Suppressor macrophage treated with lipopolysaccharide for 1 hour (primary cell): ENCODE measurements around the gene PIK3IP1.
"Not testable (repeated sequence)": the region's sequence is repeated elsewhere in the genome, so short reads cannot be mapped to it uniquely, and the experiment has no call there.

ENCODE experiments used
- DNase-seq, 3 donors: peaks; one replicate each; pipeline ENCODE4 v3.0.0-alpha.2; 2020 to 2022

Gene PIK3IP1, protein sequence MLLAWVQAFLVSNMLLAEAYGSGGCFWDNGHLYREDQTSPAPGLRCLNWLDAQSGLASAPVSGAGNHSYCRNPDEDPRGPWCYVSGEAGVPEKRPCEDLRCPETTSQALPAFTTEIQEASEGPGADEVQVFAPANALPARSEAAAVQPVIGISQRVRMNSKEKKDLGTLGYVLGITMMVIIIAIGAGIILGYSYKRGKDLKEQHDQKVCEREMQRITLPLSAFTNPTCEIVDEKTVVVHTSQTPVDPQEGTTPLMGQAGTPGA

DNA sequence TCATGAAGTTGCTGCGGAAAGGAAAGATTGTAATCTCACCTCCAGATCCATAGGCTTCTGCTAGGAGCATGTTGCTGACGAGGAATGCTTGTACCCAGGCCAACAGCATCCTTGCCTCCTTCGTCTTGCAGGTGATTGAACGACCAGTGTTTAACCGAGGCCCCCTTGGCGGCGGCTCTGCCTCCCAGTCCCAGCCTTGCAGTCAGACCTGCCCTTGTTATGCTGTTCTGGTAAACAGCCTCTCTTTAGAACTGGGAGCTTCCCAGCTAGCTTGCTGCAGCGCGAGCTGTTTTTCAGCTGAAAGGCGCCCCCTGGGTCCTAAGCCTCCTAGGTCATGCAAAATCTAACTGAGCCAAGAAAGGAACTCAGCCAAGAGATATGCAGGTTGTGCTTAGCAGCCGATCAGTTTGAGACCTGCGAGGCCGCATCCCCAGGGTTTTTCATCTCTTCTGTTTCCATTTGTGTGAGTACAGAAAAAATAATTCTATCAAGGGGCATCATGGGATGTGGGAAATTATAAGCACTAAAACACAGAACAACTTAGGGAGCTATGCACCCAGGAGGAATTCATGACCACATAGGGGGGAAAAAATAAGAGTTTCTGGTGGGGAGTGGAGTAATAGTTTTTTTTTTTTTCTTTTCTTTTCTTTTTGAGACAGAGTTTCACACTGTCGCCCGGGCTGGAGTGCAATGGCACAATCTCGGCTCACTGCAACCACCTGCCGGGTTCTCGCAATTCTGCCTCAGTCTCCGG lies at the start of gene PIK3IP1:
TSS of gene PIK3IP1 (minus strand) at position 253 of the 754 bp plus-strand sequence. CDS start at position 109, 144 bp downstream.
- DNase-seq, result peak; percentile 80 to 90 (median 85)

DNA sequence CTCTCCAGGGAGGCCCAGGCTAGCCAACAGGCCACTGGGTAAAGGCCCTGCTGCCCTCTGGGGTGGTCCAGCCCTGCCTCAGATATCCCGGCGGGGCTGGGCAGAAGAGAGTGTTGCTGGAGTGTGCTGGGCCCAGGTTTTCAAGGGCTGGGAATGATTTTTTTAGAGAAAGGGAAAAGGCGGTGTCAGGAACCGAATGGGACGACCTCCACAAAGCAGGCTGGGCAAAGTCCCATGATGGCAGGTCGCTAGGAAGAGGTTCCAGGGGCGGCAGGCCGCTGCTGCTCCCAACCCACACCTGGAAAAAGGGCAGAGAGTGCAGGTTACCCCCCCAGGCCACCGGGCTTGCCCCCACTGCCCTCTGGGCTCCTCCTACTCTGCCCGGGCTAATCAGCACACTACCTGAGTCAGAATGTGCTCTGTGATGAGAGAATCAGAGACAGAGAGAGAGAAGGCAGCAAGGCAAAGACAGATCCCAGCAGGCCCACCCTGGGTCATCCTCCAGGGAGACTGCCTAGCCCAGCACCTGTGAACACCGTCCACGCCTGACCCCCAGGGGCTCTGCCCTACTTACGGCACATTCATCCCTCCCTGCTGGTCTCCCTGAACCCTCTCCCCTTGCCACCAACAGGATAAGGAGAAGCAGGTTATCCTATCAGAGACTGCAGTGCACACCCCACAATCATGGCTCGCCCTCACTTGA lies 49.2 kb upstream of the PIK3IP1 start:
- DNase-seq, result no peak

DNA sequence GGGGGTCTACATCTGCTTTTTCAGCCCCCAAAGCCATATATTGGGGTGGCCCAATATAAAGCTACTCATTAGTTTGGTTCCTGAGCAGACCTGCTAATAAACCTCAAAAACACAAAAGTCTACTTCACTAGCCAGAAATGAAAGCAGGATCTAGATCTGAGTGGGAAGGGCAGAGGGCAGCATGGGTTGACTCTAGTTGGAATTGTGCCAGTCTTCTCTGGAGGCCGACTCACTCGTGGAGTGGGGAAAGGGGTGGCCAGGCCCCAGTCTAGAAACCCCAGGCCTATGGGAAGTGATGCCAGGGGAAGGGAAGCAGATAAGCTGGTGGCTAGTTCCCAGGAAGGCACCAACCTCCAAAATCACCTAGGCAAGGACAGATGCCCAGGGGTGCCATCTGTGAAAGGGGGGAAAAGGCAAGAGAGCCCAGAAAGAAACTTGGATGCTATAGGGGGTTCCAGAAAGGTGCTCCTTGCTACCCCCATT lies 48.5 kb upstream of the PIK3IP1 start:
- DNase-seq, result peak in 1 of 3 donors; percentile 28

DNA sequence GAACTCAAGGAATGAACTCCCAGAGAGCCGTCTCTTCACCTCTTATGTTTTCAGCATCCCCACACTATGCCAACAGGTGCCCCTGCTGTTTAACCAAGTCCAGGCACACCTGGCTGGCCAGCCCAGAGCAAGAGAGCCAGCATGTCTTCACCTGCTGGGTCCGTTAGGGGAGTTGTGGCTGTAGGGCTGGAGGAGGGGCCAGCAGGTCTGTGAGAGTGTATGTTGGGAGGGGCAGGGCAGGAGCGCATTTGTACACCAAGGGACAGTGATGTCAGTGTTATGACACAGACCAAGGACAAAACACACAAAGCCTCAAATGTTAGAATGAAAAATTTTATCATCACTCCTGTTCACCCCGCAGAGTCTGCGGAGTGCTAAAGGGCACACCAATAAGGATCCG lies 48.1 kb upstream of the PIK3IP1 start:
- DNase-seq, result no peak

DNA sequence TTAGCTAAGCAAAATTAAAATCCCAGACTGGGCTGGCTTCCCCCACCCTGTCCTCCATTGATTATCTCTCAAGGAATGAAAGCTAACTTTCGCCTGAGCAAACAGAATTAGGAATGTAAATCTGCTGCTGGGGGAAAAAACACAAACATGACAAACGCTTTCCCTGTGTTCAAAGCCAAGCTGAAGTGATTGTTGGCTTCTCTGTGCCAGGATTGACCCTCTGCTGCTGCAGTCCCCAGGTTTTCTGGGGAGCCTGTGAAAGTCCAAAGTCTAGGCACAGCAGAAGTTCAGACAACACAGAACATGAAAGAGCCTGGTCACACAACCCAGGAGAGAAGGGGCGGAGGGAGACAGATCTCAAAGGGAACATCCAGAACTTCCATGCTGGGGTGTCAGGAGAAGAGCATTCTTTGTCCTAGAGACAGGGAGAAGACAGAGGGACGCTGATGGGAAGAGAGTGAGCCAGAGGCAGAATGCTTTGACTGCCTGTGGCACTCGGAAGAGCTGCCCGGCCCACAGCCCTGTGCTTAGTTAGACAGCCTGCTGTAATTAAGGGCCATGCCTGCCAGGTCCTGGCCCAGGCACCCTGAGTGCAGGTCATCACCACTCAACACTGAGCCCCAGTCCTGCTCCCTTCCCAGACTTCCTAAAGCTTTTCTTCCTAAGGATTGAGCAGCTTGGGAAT lies 47.0 kb upstream of the PIK3IP1 start:
- no peak for DNase-seq

DNA sequence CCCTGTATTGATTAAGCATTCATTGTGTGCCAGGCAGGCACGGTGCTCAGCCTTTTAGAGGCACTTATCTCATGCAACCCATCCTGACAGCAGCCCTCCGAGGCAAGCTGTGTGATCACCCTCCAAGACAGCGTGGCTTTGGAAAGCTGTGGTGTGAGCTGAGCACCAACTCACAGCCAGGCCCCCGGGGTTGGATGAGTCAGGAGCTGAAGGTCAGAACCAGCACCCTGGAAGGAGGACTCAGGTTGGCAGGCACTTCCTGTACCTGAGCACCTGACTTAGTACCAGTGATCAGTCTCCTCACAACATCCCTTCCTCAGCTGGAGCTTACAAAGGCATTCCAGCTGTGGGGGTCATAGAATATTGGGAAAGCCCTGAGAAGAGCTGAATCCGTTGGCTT lies 44.9 kb upstream of the PIK3IP1 start:
- DNase-seq, result no peak

DNA sequence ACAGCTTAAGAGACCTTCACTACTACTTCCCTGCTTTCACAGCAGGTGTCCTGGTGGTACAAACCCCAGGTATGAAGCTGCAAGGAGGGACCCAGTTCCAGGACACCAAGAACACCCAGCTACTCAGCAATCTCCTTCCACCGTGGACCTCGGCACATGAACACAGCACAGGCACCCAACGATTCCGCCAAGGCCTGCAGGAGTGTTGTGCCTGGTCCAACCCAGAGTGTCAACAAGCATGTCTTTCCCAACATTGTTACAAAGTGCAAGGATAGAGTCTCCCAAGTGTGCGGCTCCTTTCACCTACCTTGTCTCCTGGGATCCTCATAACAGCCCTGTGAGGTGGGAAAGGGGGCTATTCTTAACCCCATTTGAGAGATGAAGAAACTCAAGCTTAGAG lies 42.0 kb upstream of the PIK3IP1 start:
- DNase-seq, result no peak

DNA sequence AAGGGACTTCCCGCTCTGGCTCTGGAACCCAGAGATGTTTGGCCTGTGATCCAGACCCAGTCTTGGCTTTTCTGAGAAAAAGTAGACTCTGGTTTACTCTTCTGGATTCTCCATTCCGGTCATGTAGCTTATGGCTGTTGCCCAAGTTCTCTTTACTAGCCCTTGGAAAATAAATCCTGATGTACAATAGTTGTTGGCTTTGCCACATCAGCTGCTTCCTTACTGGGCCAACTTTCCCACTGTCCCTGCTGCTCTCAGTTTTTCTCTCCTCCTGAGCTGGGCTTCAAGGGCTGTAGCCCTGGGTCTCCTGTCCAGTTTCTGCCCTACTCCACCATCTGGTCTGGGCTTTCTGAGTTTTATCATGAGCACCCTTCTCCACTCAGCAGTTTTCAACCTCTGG lies 41.4 kb upstream of the PIK3IP1 start:
- DNase-seq, result no peak

DNA sequence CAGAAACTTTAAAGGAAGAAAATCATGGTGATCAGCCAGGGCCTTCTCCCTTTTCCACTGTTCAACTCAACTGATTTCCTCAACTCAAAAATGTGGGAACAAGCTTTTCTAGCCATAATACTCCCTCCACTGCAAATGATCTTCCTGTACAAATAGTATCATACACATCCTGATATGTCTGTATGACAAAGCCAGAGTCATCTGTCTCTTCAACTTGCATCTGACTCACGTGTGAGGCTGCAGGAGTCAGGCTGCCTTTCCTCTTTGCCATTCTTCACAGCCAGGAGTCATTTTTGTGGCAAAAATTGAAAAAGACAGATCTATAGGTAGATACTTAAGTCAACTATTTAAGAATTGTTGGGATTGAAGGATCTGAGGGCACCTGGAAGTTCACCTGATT lies 40.6 kb upstream of the PIK3IP1 start:
- no peak for DNase-seq

DNA sequence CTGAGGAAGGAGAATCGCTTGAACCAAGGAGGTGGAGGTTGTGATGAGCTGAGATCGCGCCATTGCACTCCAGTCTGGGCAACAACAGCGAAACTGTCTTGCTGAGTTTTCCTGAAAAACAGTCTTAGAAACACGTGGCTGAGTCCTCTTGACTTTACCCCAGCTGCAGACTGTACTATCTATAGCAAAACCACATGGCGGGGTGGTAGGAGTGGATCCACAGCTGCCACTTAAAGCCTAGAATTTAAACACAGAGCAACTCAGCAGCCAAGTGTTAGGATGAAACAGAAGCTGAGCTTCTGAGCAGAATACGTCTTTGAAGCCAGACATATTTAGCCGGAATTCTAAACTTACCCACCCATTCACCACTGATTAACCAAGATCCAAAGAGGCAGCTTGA lies 39.7 kb upstream of the PIK3IP1 start:
- DNase-seq, result no peak

DNA sequence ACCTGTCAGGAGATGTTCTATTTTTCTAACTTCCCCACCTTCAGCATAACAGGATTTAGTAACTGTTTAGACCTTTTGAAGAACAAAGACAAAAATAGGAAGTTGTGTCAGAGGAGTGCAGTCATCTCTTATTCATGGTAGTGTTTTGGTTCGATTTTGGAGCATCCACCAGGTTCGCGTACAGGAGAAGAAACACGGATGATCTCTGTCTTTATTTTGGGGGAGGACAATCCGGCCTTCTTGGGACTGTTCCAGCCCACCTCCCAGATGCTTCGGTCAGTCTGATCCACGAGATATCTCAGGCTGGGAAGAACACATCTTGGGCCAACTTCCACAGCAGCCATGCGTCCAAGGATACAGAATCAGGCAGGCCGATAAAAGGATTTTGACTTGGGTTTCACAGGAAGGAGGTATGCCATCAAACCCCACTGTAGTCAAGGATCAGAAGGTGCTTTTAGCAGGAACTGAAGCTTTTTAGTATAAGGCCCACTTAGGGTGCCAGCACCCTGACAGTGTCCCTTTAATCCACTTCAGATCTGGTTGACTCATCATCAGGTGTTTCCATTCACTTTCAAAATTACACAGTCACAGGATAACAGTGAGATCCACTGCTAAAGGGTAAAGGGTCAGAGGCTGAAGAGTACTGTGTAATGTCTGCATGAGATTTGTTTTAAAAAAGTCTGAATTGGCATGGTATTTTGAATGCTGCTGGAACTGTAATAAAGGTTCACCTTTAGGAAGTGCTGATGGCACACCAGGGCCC lies 37.3 kb upstream of the PIK3IP1 start:
- DNase-seq, result no peak

DNA sequence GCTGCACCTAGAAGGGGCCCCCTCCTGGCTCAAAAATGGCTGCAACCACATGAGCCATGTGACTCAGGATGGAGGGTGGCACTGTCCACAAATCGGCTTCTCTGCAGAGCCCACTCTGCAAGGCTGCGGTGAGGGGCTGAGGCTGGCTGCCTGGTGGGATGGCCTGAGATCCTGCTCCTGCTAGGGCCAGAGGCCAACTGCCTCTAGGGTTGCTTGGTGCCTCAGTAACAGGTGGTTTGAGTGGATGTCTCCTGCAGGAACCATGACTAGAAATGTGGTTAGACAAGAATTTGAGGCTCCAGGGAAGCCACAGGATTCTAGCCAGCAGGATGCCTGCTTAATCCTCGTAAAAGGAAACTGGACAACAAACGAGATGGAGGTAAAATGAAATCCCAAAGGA lies 36.7 kb upstream of the PIK3IP1 start:
- DNase-seq, result no peak

DNA sequence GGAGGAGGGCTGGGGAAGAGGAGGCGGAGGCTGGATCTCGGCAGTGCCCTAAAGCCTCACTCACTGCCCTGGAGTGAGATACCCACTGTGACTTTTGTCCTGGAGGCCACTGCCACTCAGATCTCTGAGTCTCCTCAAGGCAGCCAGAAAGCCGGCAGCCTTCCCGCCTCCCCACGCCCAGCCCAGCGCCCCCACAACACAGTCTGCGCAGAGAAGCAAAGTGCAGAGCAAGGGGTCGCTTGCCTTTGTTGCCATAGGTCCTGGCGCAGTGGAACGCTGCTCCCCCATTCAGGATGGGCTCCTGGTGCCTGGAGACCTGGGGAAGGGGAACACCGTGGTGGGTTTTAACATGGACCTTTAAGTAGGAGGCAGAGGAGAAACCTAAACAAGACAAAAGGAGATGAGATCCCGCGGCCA lies 36.3 kb upstream of the PIK3IP1 start:
- no peak for DNase-seq

DNA sequence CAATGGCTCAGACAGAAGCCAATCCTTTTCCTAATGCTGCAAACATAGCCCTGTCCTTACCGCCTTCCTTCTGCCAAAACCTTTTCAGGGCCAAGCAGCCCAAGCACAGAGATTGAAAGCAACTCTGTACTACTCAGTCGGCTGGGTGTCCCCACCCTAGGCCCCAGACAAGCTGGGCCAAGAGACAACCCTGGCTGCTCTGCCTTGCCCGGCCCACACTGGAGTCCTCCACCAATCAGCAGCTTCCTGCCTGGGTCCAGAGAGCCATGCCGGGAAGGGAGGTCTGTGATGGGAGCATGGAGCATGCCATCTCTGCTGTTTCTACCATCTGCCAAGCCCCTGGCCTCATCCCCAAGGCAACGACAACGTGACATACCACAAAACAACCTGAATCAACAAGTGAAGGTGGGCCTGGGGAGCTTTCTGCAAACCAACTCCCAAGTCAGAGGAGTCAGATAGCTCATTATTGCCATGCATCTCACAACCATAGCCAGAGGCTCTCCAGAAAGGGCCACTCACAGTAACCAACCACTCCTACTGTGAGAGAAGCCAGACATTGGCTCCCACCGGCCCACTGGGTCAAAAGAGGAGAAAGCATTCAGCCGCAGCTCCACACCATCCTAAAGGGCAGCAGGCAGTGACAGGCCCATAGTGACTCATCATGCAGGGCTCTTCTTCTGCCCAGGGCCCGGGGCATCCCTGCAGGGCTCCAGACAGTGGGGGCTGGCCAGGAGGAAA lies 35.7 kb upstream of the PIK3IP1 start:
- no peak for DNase-seq

DNA sequence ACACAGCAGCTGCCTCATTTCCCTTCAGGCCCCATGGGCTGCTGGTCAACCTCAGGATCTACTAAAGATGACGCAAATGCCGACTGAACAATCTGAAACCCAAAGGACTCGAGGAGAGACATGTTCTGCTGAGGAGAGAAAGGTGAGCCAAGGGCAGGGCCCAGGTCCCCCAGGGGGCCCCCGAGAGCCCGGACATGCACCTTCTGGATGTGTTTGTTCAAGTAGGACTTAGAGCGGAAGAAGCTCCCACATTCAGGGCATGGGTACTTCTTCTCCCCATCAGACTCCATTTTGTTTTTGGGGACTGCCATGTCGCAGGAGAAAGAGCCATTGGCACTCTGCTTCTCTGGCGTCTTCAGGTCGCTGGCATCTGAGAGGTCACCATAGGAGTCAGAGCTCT lies 34.6 kb upstream of the PIK3IP1 start:
- no peak for DNase-seq

DNA sequence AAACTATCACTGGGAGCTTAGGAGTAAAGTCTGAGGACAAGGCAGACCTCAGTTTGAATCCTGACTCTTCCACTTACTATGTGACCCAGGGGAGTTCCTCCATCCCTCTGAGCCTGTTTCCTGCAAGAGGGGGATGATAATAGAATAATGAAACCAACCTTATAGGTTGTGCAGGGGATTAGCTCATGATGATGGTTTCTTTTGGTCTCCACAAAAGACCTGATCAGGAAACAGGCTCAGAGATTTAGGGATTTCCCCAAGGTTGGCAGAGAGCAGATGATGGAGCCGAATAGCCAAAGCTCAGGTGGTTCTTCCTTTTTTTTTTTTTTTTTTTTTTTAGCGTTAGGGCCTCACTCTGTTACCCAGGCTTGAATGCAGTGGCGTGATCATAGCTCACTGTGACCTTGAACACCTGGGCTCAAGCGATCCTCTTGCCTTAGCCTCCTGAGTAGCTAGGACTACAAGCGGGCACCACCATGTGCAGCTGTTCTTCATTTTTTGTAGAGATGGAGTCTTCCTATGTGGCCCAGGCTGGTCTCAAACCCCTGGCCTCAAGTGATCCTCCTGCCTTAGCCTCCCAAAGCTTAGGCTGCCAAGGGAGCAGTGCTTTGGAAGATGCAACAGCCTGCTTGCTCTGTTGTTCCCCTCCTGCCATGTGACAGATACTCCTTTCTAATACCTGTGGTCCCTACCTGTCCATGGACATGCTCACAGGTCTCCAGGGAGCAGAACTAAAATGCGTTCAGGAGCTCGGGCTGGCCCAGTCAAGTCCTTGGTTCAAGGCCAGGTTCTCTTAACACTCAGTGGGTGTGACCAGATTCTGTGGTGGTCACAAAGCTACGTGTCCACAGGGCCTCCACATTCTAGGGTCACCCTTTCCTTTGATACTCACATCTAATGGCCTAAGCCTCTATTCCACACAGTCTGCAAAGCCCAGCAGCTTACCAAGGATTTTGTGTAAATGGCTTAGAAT lies 31.6 kb upstream of the PIK3IP1 start:
- DNase-seq, result no peak

DNA sequence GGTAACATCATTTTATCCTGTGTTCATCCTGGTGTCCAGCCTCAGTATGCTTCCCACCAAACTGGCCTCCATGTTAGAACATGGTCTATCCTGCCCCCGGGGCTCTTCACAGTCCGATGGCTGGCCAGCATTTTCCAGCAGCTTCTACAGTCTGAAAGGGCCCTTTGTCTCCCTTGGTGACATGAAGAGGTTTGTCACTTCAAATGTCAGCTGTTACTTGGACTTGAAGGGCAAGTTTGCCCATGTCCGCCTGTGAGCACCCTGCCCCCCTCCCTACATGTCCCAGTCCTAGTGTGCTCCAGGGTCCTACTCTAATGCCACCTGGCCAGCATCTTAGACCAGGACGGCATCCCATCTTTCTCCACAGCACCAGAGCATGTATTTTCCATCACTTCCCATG lies 29.1 kb upstream of the PIK3IP1 start:
- no peak for DNase-seq

DNA sequence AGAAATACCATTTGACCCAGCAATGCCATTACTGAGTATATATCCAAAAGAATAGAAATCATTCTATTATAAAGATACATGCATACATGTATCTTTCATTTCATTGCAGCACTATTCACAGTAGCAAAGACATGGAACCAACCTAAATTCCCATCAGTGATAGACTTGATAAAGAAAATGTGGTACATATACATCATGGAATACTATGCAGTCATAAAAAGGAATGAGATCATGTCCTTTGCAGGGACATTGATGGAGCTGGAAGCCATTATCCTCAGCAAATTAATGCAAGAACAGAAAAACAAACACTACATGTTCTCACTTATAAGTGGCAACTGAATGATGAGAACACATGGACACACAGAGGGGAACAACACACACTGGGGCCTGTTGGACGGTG lies 21.9 kb upstream of the PIK3IP1 start:
- not testable (repeated sequence) for DNase-seq

DNA sequence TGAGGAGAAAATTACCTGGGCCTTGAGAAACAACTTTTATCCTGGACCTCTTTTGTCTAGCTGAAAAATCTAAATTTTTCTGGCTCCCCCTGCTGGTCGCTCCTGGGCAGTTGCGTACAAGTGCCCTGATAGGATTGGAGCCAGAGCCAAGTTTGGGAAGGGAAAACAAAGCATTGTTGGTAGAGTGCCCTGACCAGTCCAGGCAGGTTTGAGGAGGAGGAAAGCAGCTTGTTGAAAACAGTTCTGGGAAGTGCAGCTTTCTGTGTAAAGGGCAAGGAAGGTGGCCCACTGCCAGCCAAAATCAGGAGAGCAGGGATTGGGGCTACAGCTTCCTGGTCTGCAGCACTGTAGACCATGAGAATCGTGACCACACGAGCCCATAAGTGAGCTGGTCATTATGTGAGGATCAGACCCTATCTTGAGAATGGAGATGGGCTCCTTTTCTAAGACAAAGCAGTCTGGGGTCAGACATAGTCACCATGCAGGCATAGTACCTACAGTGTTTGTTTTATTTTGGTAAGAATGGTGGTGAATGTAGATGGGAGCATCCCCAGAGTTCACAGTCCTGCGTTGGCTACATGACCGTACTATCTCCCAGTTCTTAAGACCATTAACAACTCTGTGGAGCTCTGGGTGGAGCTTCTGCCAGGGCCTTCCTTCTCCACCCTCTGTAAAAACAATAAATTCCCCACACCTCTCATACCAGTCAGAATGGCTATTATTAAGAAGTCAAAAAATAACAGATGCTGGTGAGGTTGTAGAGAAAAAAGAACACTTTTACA lies 21.3 kb upstream of the PIK3IP1 start:
- DNase-seq, result peak; percentile 67 to 77 (median 72)

DNA sequence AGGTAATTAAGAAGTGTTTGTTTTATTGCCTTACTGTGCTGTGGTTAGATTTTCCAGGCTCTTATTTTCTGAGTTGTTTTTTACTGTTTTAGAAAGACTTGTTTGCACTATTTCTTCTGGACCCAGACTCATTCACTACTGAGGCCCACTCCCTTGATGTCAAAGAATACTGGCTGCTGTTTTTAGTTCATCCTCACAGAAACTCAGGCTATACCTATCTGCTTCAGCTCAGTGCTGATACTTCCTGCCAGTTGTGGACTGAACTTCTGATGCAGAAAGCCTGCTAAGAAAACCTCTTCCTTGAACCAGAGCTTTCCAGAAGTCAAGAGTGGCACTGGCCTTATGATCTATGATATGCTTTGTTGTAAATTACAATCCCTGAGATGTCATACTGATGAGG lies 15.9 kb upstream of the PIK3IP1 start:
- no peak for DNase-seq
